Duodenal mucosa (tissue), 2 donors: Measurements from ENCODE around the gene TMEM54.

Experiments used
- H3K27ac ChIP-seq: one replicate; pipeline ENCODE4 v1.7.0; 2013; ENCODE audit warnings: low read depth, low read length
- H3K27me3 ChIP-seq, 2 donors: one replicate each; pipeline ENCODE4 v1.7.0; 2013; ENCODE audit warnings: low read length in 2 of 2, control low read depth in 1 of 2; ENCODE audit not compliant: insufficient read depth in 2 of 2, control insufficient read depth in 1 of 2
- H3K36me3 ChIP-seq, 2 donors: one replicate each; pipeline ENCODE4 v1.7.0; 2013; ENCODE audit warnings: low read length in 2 of 2, control low read depth in 1 of 2; ENCODE audit not compliant: insufficient read depth in 2 of 2, control insufficient read depth in 1 of 2
- H3K4me1 ChIP-seq, 2 donors: one replicate each; pipeline ENCODE4 v1.7.0; 2013; ENCODE audit warnings: low read length in 2 of 2, control low read depth in 1 of 2; ENCODE audit not compliant: insufficient read depth in 2 of 2, control insufficient read depth in 1 of 2
- H3K4me3 ChIP-seq, 2 donors: one replicate each; pipeline ENCODE4 v1.7.0; 2013; ENCODE audit warnings: low read length in 2 of 2, low read depth in 1 of 2
- H3K9ac ChIP-seq, 2 donors: one replicate each; pipeline ENCODE4 v1.7.0; 2013; ENCODE audit warnings: low read length in 2 of 2, low read depth in 1 of 2
- H3K9me3 ChIP-seq, 2 donors: one replicate each; pipeline ENCODE4 v1.7.0; 2013; ENCODE audit warnings: low read length in 2 of 2, control low read depth in 1 of 2; ENCODE audit not compliant: control insufficient read depth in 1 of 2

The TMEM54 gene

GRCh38 chr1:32895325-32896215 lies 5.6 kb downstream of the TMEM54 start:
- H3K36me3 ChIP-seq: peaks cover 11 to 36% of the 10 kb centered on the region in 2 donors
- peaks cover 6 to 12% of the 10 kb centered on the region in 2 donors for H3K27me3 ChIP-seq
- H3K9ac ChIP-seq: no peak overlapping the region
- no peak overlapping the region for H3K27ac ChIP-seq
- H3K9me3 ChIP-seq: no peaks in the 10 kb centered on the region
- no peak overlapping the region for H3K4me3 ChIP-seq
- peaks cover 5 to 7% of the 10 kb centered on the region in 2 donors for H3K4me1 ChIP-seq

- Histone ChIP-seq H3K27ac (no peak overlapping the region), H3K9ac (no peak overlapping the region), H3K27me3 (peaks cover 6 to 12% of the 10 kb centered on the region in 2 donors), H3K4me3 (no peak overlapping the region), H3K4me1 (peaks cover 4 to 5% of the 10 kb centered on the region in 2 donors), H3K9me3 (no peaks in the 10 kb centered on the region), H3K36me3 (peaks cover 11 to 36% of the 10 kb centered on the region in 2 donors)
These were observed 6.5 kb downstream of the TMEM54 start for GRCh38 chr1:32894681-32895080.

GRCh38 chr1:32894019-32894600 lies 7.1 kb downstream of the TMEM54 start:
- peaks cover 11 to 36% of the 10 kb centered on the region in 2 donors for H3K36me3 ChIP-seq
- peak overlapping the region in 1 of 2 donors; percentile 54 for H3K4me3 ChIP-seq
- no peak overlapping the region for H3K9ac ChIP-seq
- no peaks in the 10 kb centered on the region for H3K9me3 ChIP-seq
- H3K4me1 ChIP-seq: peaks cover 4 to 5% of the 10 kb centered on the region in 2 donors
- no peak overlapping the region for H3K27ac ChIP-seq
- peaks cover 6 to 12% of the 10 kb centered on the region in 2 donors for H3K27me3 ChIP-seq

- peaks cover 9 to 12% of the 10 kb centered on the region in 2 donors for H3K27me3 ChIP-seq
- H3K9ac ChIP-seq: peak overlapping the region; percentile 25 to 38
- peaks cover 4 to 5% of the 10 kb centered on the region in 2 donors for H3K4me1 ChIP-seq
- peak overlapping the region; percentile 54 to 55 for H3K4me3 ChIP-seq
- no peaks in the 10 kb centered on the region for H3K9me3 ChIP-seq
- H3K36me3 ChIP-seq: peaks cover 7 to 30% of the 10 kb centered on the region in 2 donors
- H3K27ac ChIP-seq: no peak overlapping the region
These were observed 7.8 kb downstream of the TMEM54 start for GRCh38 chr1:32893198-32894018.

- peak overlapping the region; percentile 54 to 55 for H3K4me3 ChIP-seq
- H3K27me3 ChIP-seq: peaks cover 12 to 16% of the 10 kb centered on the region in 2 donors
- H3K36me3 ChIP-seq: peaks cover 1 to 23% of the 10 kb centered on the region in 2 donors
- H3K9ac ChIP-seq: peak overlapping the region in 1 of 2 donors; percentile 25
- no peak overlapping the region for H3K27ac ChIP-seq
- H3K9me3 ChIP-seq: no peaks in the 10 kb centered on the region
- H3K4me1 ChIP-seq: peaks cover 4 to 5% of the 10 kb centered on the region in 2 donors
These were observed 8.6 kb downstream of the TMEM54 start for GRCh38 chr1:32892368-32893197.

- Histone ChIP-seq H3K36me3 (peaks cover 0 to 16% of the 10 kb centered on the region in 2 donors), H3K4me1 (peaks cover 4 to 5% of the 10 kb centered on the region in 2 donors), H3K4me3 (no peak overlapping the region), H3K9ac (no peak overlapping the region), H3K9me3 (no peaks in the 10 kb centered on the region), H3K27me3 (peaks cover 20 to 25% of the 10 kb centered on the region in 2 donors), H3K27ac (no peak overlapping the region)
These were observed 9.6 kb downstream of the TMEM54 start for GRCh38 chr1:32891630-32892029.

GRCh38 chr1:32891241-32891570 lies 10.0 kb downstream of the TMEM54 start:
- no peak overlapping the region for H3K4me3 ChIP-seq
- H3K36me3 ChIP-seq: peaks cover 0 to 12% of the 10 kb centered on the region in 2 donors
- H3K9me3 ChIP-seq: no peaks in the 10 kb centered on the region
- no peak overlapping the region for H3K27ac ChIP-seq
- H3K4me1 ChIP-seq: peaks cover 4 to 5% of the 10 kb centered on the region in 2 donors
- H3K9ac ChIP-seq: no peak overlapping the region
- H3K27me3 ChIP-seq: peaks cover 20 to 25% of the 10 kb centered on the region in 2 donors

- no peak overlapping the region for H3K4me3 ChIP-seq
- no peaks in the 10 kb centered on the region for H3K9me3 ChIP-seq
- H3K36me3 ChIP-seq: peaks cover 0 to 8% of the 10 kb centered on the region in 2 donors
- no peak overlapping the region for H3K27ac ChIP-seq
- H3K4me1 ChIP-seq: peaks cover 5 to 7% of the 10 kb centered on the region in 2 donors
- no peak overlapping the region for H3K9ac ChIP-seq
- peaks cover 20 to 29% of the 10 kb centered on the region in 2 donors for H3K27me3 ChIP-seq
These were observed 10.5 kb downstream of the TMEM54 start for GRCh38 chr1:32890516-32891240.
